ENCODE measurements around the gene RANGAP1.

Gene RANGAP1

DNA sequence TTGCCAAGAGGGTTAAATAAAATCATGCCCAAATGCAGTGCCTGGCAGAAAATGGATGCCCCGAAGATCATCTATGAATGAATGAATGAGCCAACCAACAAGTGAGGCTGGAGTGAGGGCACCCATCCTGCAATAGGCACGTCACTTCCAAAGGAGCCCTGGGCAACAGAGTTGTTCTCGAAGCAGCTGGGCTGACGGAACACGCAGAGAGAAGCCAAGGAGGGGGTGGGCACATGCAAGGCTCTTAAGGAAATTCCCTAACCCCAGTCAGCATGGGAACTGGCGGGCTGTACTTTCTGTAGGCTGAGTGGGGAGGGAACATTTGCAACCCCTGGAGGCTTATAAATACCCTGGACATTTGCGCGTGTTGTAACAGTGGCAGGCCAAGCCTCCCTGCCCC lies 33.6 kb downstream of the RANGAP1 start:
- H3K36me3 ChIP-seq (ENCODE audit: control insufficient read depth, low read depth, low read length) = peaks cover 91% of the 10 kb centered on the region
- no peak overlapping the region for H3K27ac ChIP-seq (ENCODE audit: low read length)
- no peak overlapping the region for H3K4me3 ChIP-seq (ENCODE audit: low read length)
- H3K4me1 ChIP-seq (ENCODE audit: control insufficient read depth, low read depth, low read length) = peaks cover 5% of the 10 kb centered on the region
- no peaks in the 10 kb centered on the region for H3K27me3 ChIP-seq (ENCODE audit: control insufficient read depth, insufficient read depth, low read length)
- no peak overlapping the region for H3K9ac ChIP-seq (ENCODE audit: low read length)
- no peaks in the 10 kb centered on the region for H3K9me3 ChIP-seq (ENCODE audit: control insufficient read depth, low read depth, low read length)

DNA sequence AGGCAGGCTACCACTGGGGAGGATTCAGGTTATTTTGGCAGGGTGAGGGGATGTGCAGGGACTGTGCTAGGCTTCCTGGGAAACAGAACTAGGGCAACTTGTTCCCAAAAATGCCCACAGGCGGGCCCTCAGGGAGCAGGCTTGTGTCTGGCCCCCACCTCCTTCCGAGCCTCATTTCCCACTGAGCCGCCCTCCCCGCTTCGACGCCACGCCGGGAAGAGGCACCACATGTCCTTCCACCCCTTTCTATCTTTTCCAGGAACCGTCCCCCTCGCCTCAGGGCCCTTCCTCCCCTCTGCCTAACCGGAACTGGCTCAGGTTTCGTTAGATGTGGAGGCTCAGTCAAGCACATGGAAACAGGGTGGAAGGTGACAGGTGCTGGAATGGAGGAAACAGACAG lies 35.9 kb downstream of the RANGAP1 start:
- Histone ChIP-seq H3K27me3 (ENCODE audit: control insufficient read depth, insufficient read depth, low read length) (no peaks in the 10 kb centered on the region), H3K4me3 (ENCODE audit: low read length) (no peak overlapping the region)

DNA sequence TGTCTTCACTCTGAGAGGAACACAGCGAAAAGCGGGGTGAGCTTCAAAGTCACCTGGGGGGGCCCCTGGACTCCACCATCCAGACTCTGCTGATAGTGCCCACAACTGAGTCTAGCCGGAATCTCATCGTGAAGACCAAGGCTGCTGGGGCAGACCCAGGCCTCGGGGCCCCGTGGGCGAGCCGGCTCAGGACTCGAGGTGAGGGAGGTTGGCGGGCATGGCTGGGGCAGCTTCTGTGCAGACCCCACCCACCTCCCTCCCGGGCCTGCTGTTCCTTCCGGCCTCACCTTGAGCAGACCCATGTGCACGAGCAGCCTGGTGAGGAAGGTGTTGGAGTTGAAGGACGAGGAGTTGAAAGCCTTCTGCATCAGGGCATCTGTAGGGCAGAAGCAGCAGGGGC lies 36.5 kb downstream of the RANGAP1 start:
- no peaks in the 10 kb centered on the region for H3K9me3 ChIP-seq (ENCODE audit: control insufficient read depth, low read depth, low read length)
- no peaks in the 10 kb centered on the region for H3K27me3 ChIP-seq (ENCODE audit: control insufficient read depth, insufficient read depth, low read length)
- peaks cover 80% of the 10 kb centered on the region for H3K36me3 ChIP-seq (ENCODE audit: control insufficient read depth, low read depth, low read length)
- H3K27ac ChIP-seq (ENCODE audit: low read length) = no peak overlapping the region
- no peak overlapping the region for H3K9ac ChIP-seq (ENCODE audit: low read length)
- H3K4me1 ChIP-seq (ENCODE audit: control insufficient read depth, low read depth, low read length) = no peaks in the 10 kb centered on the region
- no peak overlapping the region for H3K4me3 ChIP-seq (ENCODE audit: low read length)

More for the DNA sequence above, 35.9 kb downstream of the RANGAP1 start:
- no peaks in the 10 kb centered on the region for H3K9me3 ChIP-seq (ENCODE audit: control insufficient read depth, low read depth, low read length)
- H3K4me1 ChIP-seq (ENCODE audit: control insufficient read depth, low read depth, low read length) = no peaks in the 10 kb centered on the region
- H3K27ac ChIP-seq (ENCODE audit: low read length) = no peak overlapping the region
- peaks cover 83% of the 10 kb centered on the region for H3K36me3 ChIP-seq (ENCODE audit: control insufficient read depth, low read depth, low read length)
- no peak overlapping the region for H3K9ac ChIP-seq (ENCODE audit: low read length)

DNA sequence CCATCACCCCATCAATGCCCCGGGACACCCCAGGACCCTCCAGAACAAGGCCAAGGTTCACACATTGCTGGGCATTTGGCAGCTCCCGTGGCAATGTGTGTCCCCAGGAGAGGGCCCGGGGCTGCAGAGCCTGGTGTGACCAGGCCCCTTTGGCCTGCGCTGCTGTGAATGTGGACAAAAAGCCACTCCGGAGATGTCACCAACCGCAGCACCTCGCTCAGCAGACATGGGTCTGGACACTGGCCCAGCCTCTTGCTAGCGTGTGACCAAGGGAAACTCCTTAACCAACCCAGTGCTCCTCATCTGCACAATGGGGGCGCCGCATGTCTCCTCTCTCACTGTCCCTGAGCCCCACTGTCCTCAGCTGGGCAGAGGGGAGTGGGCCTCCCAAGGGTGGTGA lies 37.2 kb downstream of the RANGAP1 start:
- H3K9ac ChIP-seq (ENCODE audit: low read length) = no peak overlapping the region
- H3K4me1 ChIP-seq (ENCODE audit: control insufficient read depth, low read depth, low read length) = no peaks in the 10 kb centered on the region
- H3K4me3 ChIP-seq (ENCODE audit: low read length) = no peak overlapping the region
- H3K36me3 ChIP-seq (ENCODE audit: control insufficient read depth, low read depth, low read length) = peaks cover 74% of the 10 kb centered on the region
- H3K27ac ChIP-seq (ENCODE audit: low read length) = no peak overlapping the region
- H3K27me3 ChIP-seq (ENCODE audit: control insufficient read depth, insufficient read depth, low read length) = no peaks in the 10 kb centered on the region
- no peaks in the 10 kb centered on the region for H3K9me3 ChIP-seq (ENCODE audit: control insufficient read depth, low read depth, low read length)

DNA sequence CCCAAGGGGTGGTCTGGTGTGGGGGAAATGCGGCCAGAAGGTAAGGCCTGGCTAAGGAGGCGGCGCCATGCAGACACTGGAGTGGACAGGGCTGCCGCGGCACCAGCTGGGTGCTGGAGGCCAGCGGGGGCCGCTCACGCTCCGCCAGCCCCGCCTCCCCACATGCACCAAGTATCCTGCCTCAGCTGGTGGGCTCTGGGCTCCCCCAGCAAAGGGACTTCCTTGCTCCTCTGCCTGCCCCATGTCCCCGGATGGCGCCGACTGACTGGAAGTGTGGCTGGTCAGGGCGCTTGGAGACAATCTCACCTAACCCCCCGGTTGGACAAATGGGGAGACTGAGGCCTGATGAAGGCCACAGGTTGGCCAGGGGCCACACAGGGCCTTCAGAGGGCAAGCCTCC lies 37.7 kb downstream of the RANGAP1 start:
- no peaks in the 10 kb centered on the region for H3K4me1 ChIP-seq (ENCODE audit: control insufficient read depth, low read depth, low read length)
- H3K27me3 ChIP-seq (ENCODE audit: control insufficient read depth, insufficient read depth, low read length) = no peaks in the 10 kb centered on the region
- H3K9me3 ChIP-seq (ENCODE audit: control insufficient read depth, low read depth, low read length) = no peaks in the 10 kb centered on the region
- no peak overlapping the region for H3K27ac ChIP-seq (ENCODE audit: low read length)
- no peak overlapping the region for H3K4me3 ChIP-seq (ENCODE audit: low read length)
- H3K36me3 ChIP-seq (ENCODE audit: control insufficient read depth, low read depth, low read length) = peaks cover 69% of the 10 kb centered on the region
- no peak overlapping the region for H3K9ac ChIP-seq (ENCODE audit: low read length)

DNA sequence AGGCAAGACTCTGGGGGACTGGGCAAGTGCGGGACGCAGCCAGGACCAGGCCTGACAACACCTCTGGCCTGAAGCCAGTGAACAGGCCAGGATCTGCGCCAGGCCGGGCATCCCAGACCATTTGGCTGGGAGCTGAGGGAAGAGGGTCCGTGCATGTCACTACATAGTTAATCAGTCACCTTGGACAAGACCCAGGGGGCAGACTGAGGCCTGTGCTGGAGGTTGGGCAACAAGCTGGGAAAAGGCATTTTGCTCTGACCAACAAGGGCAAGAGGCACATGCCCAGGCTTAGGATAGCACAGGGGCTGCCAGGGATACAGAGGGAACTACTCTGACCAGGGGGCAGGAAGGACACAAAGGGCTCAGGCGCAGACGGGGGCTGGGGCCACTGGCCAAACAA lies 38.3 kb downstream of the RANGAP1 start:
- no peaks in the 10 kb centered on the region for H3K4me1 ChIP-seq (ENCODE audit: control insufficient read depth, low read depth, low read length)
- H3K27ac ChIP-seq (ENCODE audit: low read length) = no peak overlapping the region
- H3K9ac ChIP-seq (ENCODE audit: low read length) = no peak overlapping the region
- peaks cover 63% of the 10 kb centered on the region for H3K36me3 ChIP-seq (ENCODE audit: control insufficient read depth, low read depth, low read length)
- H3K9me3 ChIP-seq (ENCODE audit: control insufficient read depth, low read depth, low read length) = no peaks in the 10 kb centered on the region
- H3K27me3 ChIP-seq (ENCODE audit: control insufficient read depth, insufficient read depth, low read length) = no peaks in the 10 kb centered on the region
- no peak overlapping the region for H3K4me3 ChIP-seq (ENCODE audit: low read length)

DNA sequence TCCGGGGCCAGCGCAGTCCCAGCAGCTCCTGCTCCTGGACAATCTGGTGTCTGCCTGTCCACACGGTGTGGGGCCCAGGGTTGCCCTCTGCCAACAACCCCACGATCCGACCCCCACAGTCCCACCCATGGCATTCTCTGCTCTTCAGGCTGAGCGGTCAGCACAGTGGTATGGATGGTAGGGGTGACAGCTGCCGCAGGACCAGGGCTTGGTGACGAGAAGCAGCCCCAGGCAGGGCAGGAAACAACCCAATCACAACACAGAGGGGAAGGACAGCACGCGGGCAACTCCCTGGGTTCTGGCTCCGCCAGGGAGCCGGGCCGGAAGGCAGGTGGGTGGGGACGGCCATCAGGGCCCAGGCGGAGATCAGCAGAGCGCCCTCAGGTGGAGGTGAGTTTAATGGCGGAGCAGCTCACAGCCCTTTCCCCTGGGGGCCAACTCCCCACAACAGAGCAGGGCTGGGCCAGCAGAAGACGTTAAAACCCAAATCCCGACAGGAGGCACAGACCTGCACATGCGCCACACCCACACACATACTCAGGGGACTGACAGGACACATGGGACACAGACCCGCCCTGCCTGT lies 40.0 kb downstream of the RANGAP1 start:
- Histone ChIP-seq H3K9me3 (ENCODE audit: control insufficient read depth, low read depth, low read length) (no peaks in the 10 kb centered on the region), H3K27me3 (ENCODE audit: control insufficient read depth, insufficient read depth, low read length) (no peaks in the 10 kb centered on the region), H3K4me1 (ENCODE audit: control insufficient read depth, low read depth, low read length) (no peaks in the 10 kb centered on the region), H3K9ac (ENCODE audit: low read length) (no peak overlapping the region), H3K4me3 (ENCODE audit: low read length) (no peak overlapping the region), H3K36me3 (ENCODE audit: control insufficient read depth, low read depth, low read length) (peaks cover 48% of the 10 kb centered on the region), H3K27ac (ENCODE audit: low read length) (no peak overlapping the region)

DNA sequence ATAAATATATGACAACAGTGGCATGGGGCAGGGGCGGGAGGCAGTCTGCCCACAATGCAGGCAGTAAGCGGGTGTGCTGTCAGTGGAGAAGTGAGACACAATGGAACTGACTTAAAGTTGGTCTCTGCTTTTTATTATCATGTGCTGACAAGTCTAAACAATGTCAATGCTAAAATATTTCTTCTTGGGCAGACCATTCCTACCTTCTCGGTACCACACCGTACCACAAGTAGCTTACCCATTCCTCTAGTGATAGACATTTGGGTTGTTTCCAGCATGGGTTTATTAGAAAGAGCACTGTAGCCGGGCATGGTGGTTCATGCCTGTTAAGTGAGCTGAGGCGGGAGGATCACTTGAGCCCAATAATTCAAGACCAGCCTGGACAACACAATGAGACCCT lies 42.6 kb downstream of the RANGAP1 start:
- Histone ChIP-seq H3K27ac (ENCODE audit: low read length) (no peak overlapping the region), H3K36me3 (ENCODE audit: control insufficient read depth, low read depth, low read length) (peaks cover 22% of the 10 kb centered on the region), H3K27me3 (ENCODE audit: control insufficient read depth, insufficient read depth, low read length) (no peaks in the 10 kb centered on the region), H3K9me3 (ENCODE audit: control insufficient read depth, low read depth, low read length) (no peaks in the 10 kb centered on the region), H3K4me3 (ENCODE audit: low read length) (no peak overlapping the region), H3K9ac (ENCODE audit: low read length) (no peak overlapping the region), H3K4me1 (ENCODE audit: control insufficient read depth, low read depth, low read length) (no peaks in the 10 kb centered on the region)

DNA sequence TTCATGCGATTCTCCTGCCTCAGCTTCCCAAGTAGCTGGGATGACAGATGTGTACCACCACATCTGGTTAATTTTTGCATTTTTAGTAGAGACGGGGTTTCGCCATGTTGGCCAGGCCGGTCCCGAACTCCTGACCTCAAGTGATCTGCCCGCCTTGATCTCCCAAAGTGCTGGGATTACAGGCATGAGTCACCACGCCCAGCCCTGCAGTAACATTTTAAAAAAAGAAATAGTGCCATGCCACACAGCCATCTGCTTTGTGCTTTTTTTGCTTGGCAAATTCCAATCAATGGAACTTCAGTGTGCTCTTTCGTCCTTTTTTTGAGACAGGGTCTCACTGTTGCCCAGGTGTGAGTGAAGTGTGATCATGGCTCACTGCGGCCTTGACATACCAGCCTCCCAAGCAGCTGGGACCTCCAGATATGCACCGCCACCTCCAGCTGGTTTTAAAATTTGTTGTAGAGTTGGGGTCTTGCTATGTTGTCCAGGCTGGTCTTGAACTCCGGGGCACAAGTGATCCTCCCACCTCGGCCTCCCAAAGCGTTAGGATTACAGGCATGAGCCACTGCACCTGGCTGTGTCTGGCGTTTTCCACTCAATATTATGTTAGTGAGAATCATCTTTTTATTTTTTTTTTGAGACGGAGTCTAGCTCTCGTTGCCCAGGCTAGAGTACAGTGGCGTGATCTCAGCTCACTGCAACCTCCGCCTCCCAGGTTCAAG lies 43.4 kb downstream of the RANGAP1 start:
- Histone ChIP-seq H3K36me3 (ENCODE audit: control insufficient read depth, low read depth, low read length) (peaks cover 15% of the 10 kb centered on the region), H3K4me3 (ENCODE audit: low read length) (no peak overlapping the region), H3K27ac (ENCODE audit: low read length) (no peak overlapping the region), H3K9ac (ENCODE audit: low read length) (no peak overlapping the region), H3K9me3 (ENCODE audit: control insufficient read depth, low read depth, low read length) (no peaks in the 10 kb centered on the region), H3K27me3 (ENCODE audit: control insufficient read depth, insufficient read depth, low read length) (no peaks in the 10 kb centered on the region), H3K4me1 (ENCODE audit: control insufficient read depth, low read depth, low read length) (no peaks in the 10 kb centered on the region)

DNA sequence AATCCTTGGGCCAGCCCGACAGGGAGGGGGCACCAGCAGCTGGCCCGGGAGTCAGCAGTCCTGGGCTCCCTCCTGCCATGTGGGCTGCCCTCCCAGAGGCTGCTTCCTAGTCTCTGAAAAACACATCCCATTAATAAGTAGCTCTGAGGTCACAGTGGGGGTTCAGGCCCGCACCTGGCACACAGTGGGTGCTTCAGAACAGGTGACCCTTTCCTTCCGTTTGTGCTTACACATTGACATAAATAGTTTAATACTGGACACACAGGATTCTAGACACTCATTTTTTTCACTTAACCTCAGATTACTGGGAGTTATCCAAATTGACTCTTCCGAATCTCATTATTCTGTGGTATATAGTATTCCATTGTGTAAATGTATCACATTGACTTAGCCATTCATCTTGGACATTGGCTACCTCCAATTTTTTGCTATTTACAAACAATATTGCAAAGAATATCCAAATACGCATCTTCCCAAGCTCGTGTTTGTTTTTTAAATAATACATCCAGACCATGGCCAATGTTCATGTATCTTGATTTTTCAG lies 44.8 kb downstream of the RANGAP1 start:
- H3K27ac ChIP-seq (ENCODE audit: low read length) = no peak overlapping the region
- H3K9me3 ChIP-seq (ENCODE audit: control insufficient read depth, low read depth, low read length) = no peaks in the 10 kb centered on the region
- no peak overlapping the region for H3K9ac ChIP-seq (ENCODE audit: low read length)
- no peaks in the 10 kb centered on the region for H3K27me3 ChIP-seq (ENCODE audit: control insufficient read depth, insufficient read depth, low read length)
- peaks cover 5% of the 10 kb centered on the region for H3K36me3 ChIP-seq (ENCODE audit: control insufficient read depth, low read depth, low read length)
- H3K4me3 ChIP-seq (ENCODE audit: low read length) = no peak overlapping the region
- H3K4me1 ChIP-seq (ENCODE audit: control insufficient read depth, low read depth, low read length) = no peaks in the 10 kb centered on the region

DNA sequence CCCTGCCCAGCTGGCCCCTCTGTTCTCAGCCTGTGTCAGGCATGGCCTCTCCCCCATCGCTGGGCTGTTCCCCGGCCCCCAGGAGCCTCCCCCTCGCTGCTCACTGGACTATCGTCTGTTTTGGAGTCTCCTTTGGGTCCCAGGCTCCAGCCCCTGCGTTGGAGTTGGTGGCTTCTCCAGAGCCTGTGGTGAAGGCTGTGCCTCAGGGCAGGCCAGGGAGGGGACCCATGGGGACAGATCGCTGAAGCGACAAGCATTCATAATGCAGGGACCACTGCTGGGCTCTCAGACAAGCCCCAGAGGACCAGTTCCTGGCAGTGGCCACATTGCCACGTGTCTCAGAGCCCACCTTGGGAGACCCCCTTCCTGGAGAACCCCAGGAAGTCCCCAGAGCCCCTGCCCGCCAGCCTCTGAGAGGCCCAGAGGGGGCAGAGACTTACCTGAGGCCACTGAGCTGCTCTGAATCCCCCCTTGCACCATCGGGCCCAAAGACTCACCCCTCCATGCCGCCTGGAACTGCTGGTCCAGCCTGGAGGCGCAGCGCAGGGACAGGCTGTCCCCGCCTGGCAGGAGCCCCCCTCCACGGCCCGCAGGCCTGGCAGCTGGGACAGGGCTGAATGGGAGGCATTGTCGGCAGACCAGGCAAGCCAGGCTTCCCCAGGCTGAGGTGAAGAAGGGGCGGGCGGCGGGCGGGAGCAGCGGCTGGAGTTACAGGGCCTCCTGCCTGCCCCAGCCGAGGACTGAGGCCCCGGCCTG lies 45.4 kb downstream of the RANGAP1 start, which contains the start of gene CHADL:
CHADL (minus strand) TSS at position 555 of the 756 bp plus-strand sequence; CDS start at position 505, 50 bp downstream.
- Histone ChIP-seq H3K27me3 (ENCODE audit: control insufficient read depth, insufficient read depth, low read length) (no peaks in the 10 kb centered on the region), H3K9me3 (ENCODE audit: control insufficient read depth, low read depth, low read length) (no peaks in the 10 kb centered on the region), H3K36me3 (ENCODE audit: control insufficient read depth, low read depth, low read length) (peaks cover under 1% of the 10 kb centered on the region), H3K9ac (ENCODE audit: low read length) (no peak within 1 kb of the TSS), H3K4me1 (ENCODE audit: control insufficient read depth, low read depth, low read length) (no peaks in the 10 kb centered on the region), H3K4me3 (ENCODE audit: low read length) (no peak within 1 kb of the TSS), H3K27ac (ENCODE audit: low read length) (no peak within 1 kb of the TSS)
